Activated CD8-positive, alpha-beta memory T cell treated with anti-CD3 and anti-CD28 coated beads, Interleukin-2, amount 50 U/mL, for 24 hours (primary cell): ENCODE results near the gene LGALS1.
"Not testable (repeated sequence)": the region's sequence is repeated elsewhere in the genome, so short reads cannot be mapped to it uniquely, and the experiment has no call there.

Experiments
- DNase-seq: peaks from one replicate; pipeline ENCODE4 v3.0.0-alpha.2; 2020; ENCODE audit errors: extremely low read depth

The LGALS1 gene

GRCh38 chr22:37639070-37639760 lies 36.2 kb upstream of the LGALS1 start, which contains the start of gene SH3BP1:
Gene SH3BP1, plus strand, starts transcription at chr22:37639669. Its CDS starts 119 bp downstream, at chr22:37639788.
- DNase-seq, result no peak

- no peak for DNase-seq
These were observed 35.5 kb upstream of the LGALS1 start for GRCh38 chr22:37639771-37640590.

- DNase-seq, result no peak
These were observed 34.6 kb upstream of the LGALS1 start for GRCh38 chr22:37640591-37641560.

- DNase-seq, result no peak
These were observed 33.9 kb upstream of the LGALS1 start for GRCh38 chr22:37641561-37641949.

GRCh38 chr22:37643225-37643847 lies 32.1 kb upstream of the LGALS1 start:
- DNase-seq, result peak; percentile 67

GRCh38 chr22:37647317-37647716 lies 28.1 kb upstream of the LGALS1 start:
- DNase-seq, result no peak

- no peak for DNase-seq
These were observed 27.5 kb upstream of the LGALS1 start for GRCh38 chr22:37647928-37648327.

- DNase-seq, result no peak
These were observed 24.8 kb upstream of the LGALS1 start for GRCh38 chr22:37650463-37651136.

GRCh38 chr22:37654563-37655251 lies 20.7 kb upstream of the LGALS1 start:
- no peak for DNase-seq

GRCh38 chr22:37655252-37655563 lies 20.2 kb upstream of the LGALS1 start:
- DNase-seq, result no peak

GRCh38 chr22:37656583-37656982 lies 18.9 kb upstream of the LGALS1 start:
- DNase-seq, result not testable (repeated sequence)

GRCh38 chr22:37657590-37658132 lies 17.8 kb upstream of the LGALS1 start:
- no peak for DNase-seq

- DNase-seq, result peak; percentile 96
These were observed 17.0 kb upstream of the LGALS1 start, which contains the start of gene PDXP for GRCh38 chr22:37658133-37659065. Gene PDXP, plus strand, starts transcription at chr22:37658723. Its CDS starts 60 bp downstream, at chr22:37658783.

- DNase-seq, result no peak
These were observed 16.2 kb upstream of the LGALS1 start for GRCh38 chr22:37659066-37659896.

GRCh38 chr22:37659897-37660708 lies 15.3 kb upstream of the LGALS1 start:
- no peak for DNase-seq

- DNase-seq, result no peak
These were observed 14.8 kb upstream of the LGALS1 start for GRCh38 chr22:37660709-37661045.
